Measurements from ENCODE around the gene SERINC3.

- TF ChIP-seq CTCF (conservative IDR thresholded peaks at IDR 0.05; ENCODE audit: low read depth in 2 of 2) (no peak), POLR2AphosphoS5 (IDR thresholded peaks at IDR 0.05; ENCODE audit: low read depth) (no peak), EZH2 (IDR thresholded peaks at IDR 0.05; ENCODE audit: low read depth, unreplicated experiment) (no peak), REST (IDR thresholded peaks at IDR 0.05; ENCODE audit: unreplicated experiment) (no peak)
Observed at GRCh38 chr20:44552568-44552949, 30.7 kb upstream of the SERINC3 start.

Data from GM23338 (cell line).